Stromal cell of bone marrow (primary cell): ENCODE measurements around the gene FGFR3.

ENCODE experiments used
- DNase-seq: peaks from one replicate; pipeline ENCODE4 v3.0.0-alpha.2; 2012; ENCODE audit warnings: low read depth

FGFR3 gene

GRCh38 chr4:1802720-1803522 lies 9.8 kb downstream of the FGFR3 start:
- DNase-seq, result no peak

GRCh38 chr4:1803523-1804423 lies 10.7 kb downstream of the FGFR3 start:
- DNase-seq, result no peak

GRCh38 chr4:1804638-1805492 lies 11.8 kb downstream of the FGFR3 start:
- no peak for DNase-seq

- DNase-seq, result no peak
Measured at GRCh38 chr4:1805493-1806222, 12.6 kb downstream of the FGFR3 start.

GRCh38 chr4:1806223-1806564 lies 13.1 kb downstream of the FGFR3 start:
- DNase-seq, result no peak

- no peak for DNase-seq
Measured at GRCh38 chr4:1806596-1807331, 13.7 kb downstream of the FGFR3 start.

GRCh38 chr4:1807332-1807777 lies 14.3 kb downstream of the FGFR3 start:
- DNase-seq, result no peak

GRCh38 chr4:1808396-1808795 lies 15.3 kb downstream of the FGFR3 start:
- no peak for DNase-seq

GRCh38 chr4:1808851-1809753 lies 16.0 kb downstream of the FGFR3 start:
- no peak for DNase-seq

GRCh38 chr4:1809754-1810502 lies 16.8 kb downstream of the FGFR3 start:
- peak; percentile 18 for DNase-seq

GRCh38 chr4:1810765-1811164 lies 17.7 kb downstream of the FGFR3 start:
- no peak for DNase-seq

GRCh38 chr4:1812720-1813119 lies 19.6 kb downstream of the FGFR3 start:
- no peak for DNase-seq

GRCh38 chr4:1813231-1813630 lies 20.1 kb downstream of the FGFR3 start:
- no peak for DNase-seq

GRCh38 chr4:1813915-1814314 lies 20.8 kb downstream of the FGFR3 start:
- no peak for DNase-seq

GRCh38 chr4:1814453-1814852 lies 21.4 kb downstream of the FGFR3 start:
- no peak for DNase-seq

GRCh38 chr4:1815096-1815996 lies 22.3 kb downstream of the FGFR3 start:
- no peak for DNase-seq

- DNase-seq, result no peak
Measured at GRCh38 chr4:1815997-1816860, 23.1 kb downstream of the FGFR3 start.
